HCT116 (cell line): ENCODE data around the gene NFKBIA. TPM values are rescaled to one million over a fixed set of nuclear protein-coding genes. Genes with fewer than 3 reads are reported as not detected.
A peak's percentile ranks its signal among the peaks of the same experiment; 100 is the strongest.

Source experiments
- ATAC-seq: fragments of 200-7000 bp; cut with Tn5 transposase; 2 replicates; pipeline ENCODE4 v1.9.1; 2020; ENCODE audit warnings: mild to moderate bottlenecking, moderate library complexity
- BruUV-seq: library from RNA; stranded (reverse); fragments of 400-500 nt; replicated peaks from 2 replicates; lab custom pipeline; 2021; lab: Mats Ljungman, UMichigan
- CTCF ChIA-PET: fragments of 300-600 bp; sonication (Branson Sonifier 250); formaldehyde crosslinking; loops from one replicate; lab custom pipeline; 2021; ENCODE audit warnings: antibody characterized with exemption; lab: Charles Lee
- POLR2A ChIA-PET: fragments of 300-600, 350-600 bp; sonication (Branson Sonifier 250); formaldehyde crosslinking; loops from one replicate; lab custom pipeline; 2021; ENCODE audit warnings: antibody characterized with exemption; lab: Charles Lee
- RAD21 ChIA-PET, 2 experiments: fragments of 300-600 bp; sonication (Branson Sonifier 250); formaldehyde crosslinking; loops; one replicate each; lab custom pipeline; 2023; ENCODE audit warnings: low total read pairs in 2 of 2; ENCODE audit not compliant: uncharacterized antibody in 2 of 2, unreplicated experiment in 2 of 2, low non-redundant PET in 1 of 2; lab: Charles Lee
- DNase-seq: peaks from one replicate; pipeline ENCODE4 v3.0.0-alpha.2; 2010; ENCODE audit warnings: low read depth, low spot score
- H2AFZ ChIP-seq: fragments of 200-600 bp; shearing (Covaris generic), sonication (generic); 2 replicates; pipeline ENCODE4 v1.6.1; 2017; ENCODE audit warnings: low read depth, mixed run types, mixed read lengths, antibody characterized with exemption, low read length; ENCODE audit not compliant: poor library complexity, severe bottlenecking
- H3K27ac ChIP-seq: 2 replicates; pipeline ENCODE4 v1.5.1; 2012; ENCODE audit warnings: low read depth, low read length
- H3K27me3 ChIP-seq: fragments of 200-600 bp; sonication (generic); 2 replicates; pipeline ENCODE4 v1.6.1; 2016; ENCODE audit warnings: mixed run types, low read length, mixed read lengths; ENCODE audit not compliant: insufficient read depth
- H3K36me3 ChIP-seq, 2 experiments: fragments of 200-500 bp in 1 of 2; fragments of 200-600 bp in 1 of 2; sonication (Bioruptor generic) in 1 of 2; sonication (generic) in 1 of 2; 2 replicates each; pipeline versions ENCODE4 v1.5.1 to v1.6.1; 2014 to 2016; ENCODE audit warnings: low read length in 2 of 2, inconsistent platforms in 1 of 2, mixed read lengths in 1 of 2, mixed run types in 1 of 2; ENCODE audit not compliant: insufficient read depth in 2 of 2, control insufficient read depth in 1 of 2
- H3K4me1 ChIP-seq, 2 experiments: fragments of 200-600 bp in 1 of 2; sonication (generic) in 1 of 2; 2 replicates each; pipeline versions ENCODE4 v1.5.1 to v1.6.1; 2012 to 2017; ENCODE audit warnings: low read length in 2 of 2, inconsistent platforms in 1 of 2, mild to moderate bottlenecking in 1 of 2, mixed read lengths in 1 of 2, mixed run types in 1 of 2, moderate library complexity in 1 of 2; ENCODE audit not compliant: insufficient read depth in 2 of 2, control insufficient read depth in 1 of 2
- H3K4me2 ChIP-seq: fragments of 200-600 bp; sonication (generic); 2 replicates; pipeline ENCODE4 v1.6.1; 2017; ENCODE audit warnings: mixed run types, low read length, mixed read lengths
- H3K4me3 ChIP-seq, 2 experiments: fragments of 200-600 bp in 1 of 2; sonication (generic) in 1 of 2; replicated peaks in 1 of 2; 2 replicates each; pipeline ENCODE4 v1.5.1; 2011 to 2016; ENCODE audit warnings: low read length in 2 of 2, control low read depth in 1 of 2, low read depth in 1 of 2, mild to moderate bottlenecking in 1 of 2, mixed read lengths in 1 of 2, mixed run types in 1 of 2
- H3K79me2 ChIP-seq: fragments of 200-600 bp; sonication (generic); 2 replicates; pipeline ENCODE4 v1.6.1; 2017; ENCODE audit warnings: mild to moderate bottlenecking, mixed run types, low read length, moderate library complexity, mixed read lengths; ENCODE audit not compliant: insufficient read depth
- H3K9ac ChIP-seq: fragments of 200-600 bp; sonication (generic); 2 replicates; pipeline ENCODE4 v1.6.1; 2016; ENCODE audit warnings: low read length, mixed read lengths
- H3K9me2 ChIP-seq: fragments of 200-600 bp; sonication (generic), shearing (Covaris generic); 2 replicates; pipeline ENCODE4 v1.6.1; 2017; ENCODE audit warnings: mixed run types, mild to moderate bottlenecking, moderate library complexity; ENCODE audit not compliant: insufficient read depth
- H3K9me3 ChIP-seq, 2 experiments: fragments of 200-500 bp in 1 of 2; fragments of 200-600 bp in 1 of 2; sonication (Bioruptor generic) in 1 of 2; sonication (generic) in 1 of 2; 2 replicates each; pipeline ENCODE4 v1.6.1; 2014 to 2017; ENCODE audit warnings: low read length in 2 of 2, mixed read lengths in 2 of 2, inconsistent platforms in 1 of 2, low read depth in 1 of 2, mild to moderate bottlenecking in 1 of 2, mixed run types in 1 of 2, moderate library complexity in 1 of 2; ENCODE audit not compliant: control insufficient read depth in 1 of 2, insufficient read depth in 1 of 2
- H4K20me1 ChIP-seq: fragments of 200-600 bp; sonication (generic), shearing (Covaris generic); 2 replicates; pipeline ENCODE4 v1.6.1; 2017; ENCODE audit warnings: mixed run types, mild to moderate bottlenecking, moderate library complexity; ENCODE audit not compliant: insufficient read depth
- CEBPB ChIP-seq: IDR thresholded peaks from 2 replicates; pipeline ENCODE4 v1.6.1; 2012; ENCODE audit warnings: low read depth
- ELF1 ChIP-seq: IDR thresholded peaks from 2 replicates; pipeline ENCODE4 v1.6.1; 2012; ENCODE audit warnings: low read depth, borderline replicate concordance
- POLR2AphosphoS5 ChIP-seq: IDR thresholded peaks from 2 replicates; pipeline ENCODE4 v1.6.1; 2011; ENCODE audit warnings: mild to moderate bottlenecking, low read depth, low read length, moderate library complexity
- SIN3A ChIP-seq: IDR thresholded peaks from 2 replicates; pipeline ENCODE4 v1.6.1; 2012; ENCODE audit warnings: low read depth
- intact Hi-C: fragments of 100-400 bp; cut with micrococcal nuclease; formaldehyde crosslinking; loops from 2 replicates; pipeline ENCODE4 v1.10.0; 2022
- total RNA-seq: library from RNA; stranded (reverse); gene quantifications from one replicate; pipeline ENCODE4 v1.2.1, GENCODE V29; 2021; ENCODE audit not compliant: unreplicated experiment
- TF ChIP-seq, protein P1 (sequence below): IDR thresholded peaks from 2 replicates; pipeline ENCODE4 v1.6.1; 2012; ENCODE audit warnings: low read depth

Gene NFKBIA
- total RNA-seq, 1 experiment from 2014 or later: 42.6 TPM

- no peak for TF ChIP-seq POLR2AphosphoS5
Measured at GRCh38 chr14:35401422-35402265, 2.9 kb downstream of the NFKBIA start (continued).

DNA sequence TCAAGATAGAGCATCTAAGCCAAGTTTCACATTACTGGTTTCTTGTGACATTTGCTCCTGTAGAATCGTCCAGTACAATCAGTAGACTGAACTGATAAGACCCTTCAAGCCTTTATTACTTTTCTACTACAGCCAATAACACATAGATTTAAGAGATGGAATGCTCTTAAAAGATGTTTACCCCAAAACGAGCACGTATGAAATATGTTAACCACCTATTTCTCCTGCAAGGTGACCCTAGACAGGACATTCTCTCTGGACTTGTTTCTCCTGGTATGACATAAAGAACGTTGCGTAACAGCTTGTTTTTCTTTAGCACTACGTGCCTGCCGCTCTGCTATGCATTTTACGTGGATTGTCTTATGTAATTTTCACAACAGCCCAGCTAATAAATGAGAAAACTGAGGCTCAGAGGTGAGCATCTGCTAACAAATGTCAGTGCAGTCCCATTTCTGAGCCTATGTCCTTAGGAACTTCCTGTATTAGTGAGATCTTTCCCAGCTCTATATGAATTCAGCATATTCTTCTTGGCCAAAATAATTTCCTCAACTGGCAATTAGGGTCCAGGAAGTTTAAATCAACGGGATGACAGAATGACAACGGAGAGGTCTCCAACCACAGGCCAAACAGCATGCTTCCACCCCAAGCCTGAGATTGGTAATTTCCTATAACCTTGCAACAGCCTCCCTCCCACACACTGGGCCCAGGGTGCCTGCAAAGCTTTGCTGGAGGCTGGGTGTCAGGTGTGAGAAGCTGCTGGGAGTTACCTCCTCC, 3.7 kb downstream of the NFKBIA start:
- H3K9me2 ChIP-seq: no peaks in the 10 kb centered on the region
- no peak for ATAC-seq
- H3K4me2 ChIP-seq: no peak overlapping the region
- H3K4me3 ChIP-seq: no peak overlapping the region
- ChIA-PET CTCF (interaction anchor here (1.7 kb wide), 1 partner anchor 186 kb away, joined by 3 read pairs; no protein-coding TSS in a partner anchor), RAD21 (no interaction called here), POLR2A (no interaction called here)
- TF ChIP-seq ELF1: no peak
- no peak for TF ChIP-seq SIN3A
- TF ChIP-seq, protein P1, sequence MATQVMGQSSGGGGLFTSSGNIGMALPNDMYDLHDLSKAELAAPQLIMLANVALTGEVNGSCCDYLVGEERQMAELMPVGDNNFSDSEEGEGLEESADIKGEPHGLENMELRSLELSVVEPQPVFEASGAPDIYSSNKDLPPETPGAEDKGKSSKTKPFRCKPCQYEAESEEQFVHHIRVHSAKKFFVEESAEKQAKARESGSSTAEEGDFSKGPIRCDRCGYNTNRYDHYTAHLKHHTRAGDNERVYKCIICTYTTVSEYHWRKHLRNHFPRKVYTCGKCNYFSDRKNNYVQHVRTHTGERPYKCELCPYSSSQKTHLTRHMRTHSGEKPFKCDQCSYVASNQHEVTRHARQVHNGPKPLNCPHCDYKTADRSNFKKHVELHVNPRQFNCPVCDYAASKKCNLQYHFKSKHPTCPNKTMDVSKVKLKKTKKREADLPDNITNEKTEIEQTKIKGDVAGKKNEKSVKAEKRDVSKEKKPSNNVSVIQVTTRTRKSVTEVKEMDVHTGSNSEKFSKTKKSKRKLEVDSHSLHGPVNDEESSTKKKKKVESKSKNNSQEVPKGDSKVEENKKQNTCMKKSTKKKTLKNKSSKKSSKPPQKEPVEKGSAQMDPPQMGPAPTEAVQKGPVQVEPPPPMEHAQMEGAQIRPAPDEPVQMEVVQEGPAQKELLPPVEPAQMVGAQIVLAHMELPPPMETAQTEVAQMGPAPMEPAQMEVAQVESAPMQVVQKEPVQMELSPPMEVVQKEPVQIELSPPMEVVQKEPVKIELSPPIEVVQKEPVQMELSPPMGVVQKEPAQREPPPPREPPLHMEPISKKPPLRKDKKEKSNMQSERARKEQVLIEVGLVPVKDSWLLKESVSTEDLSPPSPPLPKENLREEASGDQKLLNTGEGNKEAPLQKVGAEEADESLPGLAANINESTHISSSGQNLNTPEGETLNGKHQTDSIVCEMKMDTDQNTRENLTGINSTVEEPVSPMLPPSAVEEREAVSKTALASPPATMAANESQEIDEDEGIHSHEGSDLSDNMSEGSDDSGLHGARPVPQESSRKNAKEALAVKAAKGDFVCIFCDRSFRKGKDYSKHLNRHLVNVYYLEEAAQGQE: no peak
- TF ChIP-seq CEBPB: peak; percentile 11; the same call in 1 of the 2 replicates
- no peaks in the 10 kb centered on the region for H4K20me1 ChIP-seq
- H3K27me3 ChIP-seq: no peaks in the 10 kb centered on the region
- peaks cover 20 to 31% of the 10 kb centered on the region in 2 experiments for H3K36me3 ChIP-seq
- H3K9me3 ChIP-seq: no peaks in the 10 kb centered on the region
- H3K79me2 ChIP-seq: peaks cover 16% of the 10 kb centered on the region
- DNase-seq: no peak
- H2AFZ ChIP-seq: no peak overlapping the region
- no peak overlapping the region for H3K9ac ChIP-seq
- intact Hi-C loops: loop anchor here (5.0 kb wide), 1 partner anchor 69 kb away; no protein-coding TSS in a partner anchor
- no peak overlapping the region for H3K27ac ChIP-seq
- peaks cover 23 to 37% of the 10 kb centered on the region in 2 experiments for H3K4me1 ChIP-seq
- no TSS peak for BruUV-seq
